ENCODE data around the gene ABCA9. TPM values are rescaled to one million over a fixed set of nuclear protein-coding genes. Genes with fewer than 3 reads are reported as not detected.

ABCA9 gene
- total and polyA plus RNA-seq, 8 donors, result 2.4 to 11.0 (median 7.6) TPM

DNA sequence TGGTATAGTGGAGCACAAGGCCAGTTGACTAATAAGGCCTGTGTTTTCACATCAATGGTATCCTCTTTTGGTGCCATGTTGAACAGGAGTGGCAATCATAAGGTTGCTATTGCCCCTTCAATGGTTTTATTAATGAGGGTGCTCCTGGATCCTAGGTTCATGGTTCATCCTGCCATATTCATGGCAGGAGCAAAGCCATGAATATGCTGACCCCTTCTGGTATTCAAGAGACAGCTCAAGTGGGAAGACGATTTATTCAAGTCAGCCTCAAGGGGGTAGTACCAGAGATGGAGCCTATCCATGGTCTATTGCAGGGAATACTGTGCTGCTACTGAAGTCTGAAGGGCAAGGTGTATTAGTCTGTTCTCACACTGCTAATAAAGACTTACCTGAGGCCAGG lies 2.6 kb downstream of the ABCA9 start:
- Histone ChIP-seq H3K4me3 (no peak overlapping the region), H3K36me3 (no peaks in the 10 kb centered on the region), H3K27me3 (no peaks in the 10 kb centered on the region), H3K4me1 (no peaks in the 10 kb centered on the region), H3K9me3 (no peaks in the 10 kb centered on the region), H3K27ac (no peak overlapping the region)
- DNase-seq, result no peak
- ATAC-seq, result no peak
- intact Hi-C loops (cut with DNase I), result no loop called here
- TF ChIP-seq, protein P1, sequence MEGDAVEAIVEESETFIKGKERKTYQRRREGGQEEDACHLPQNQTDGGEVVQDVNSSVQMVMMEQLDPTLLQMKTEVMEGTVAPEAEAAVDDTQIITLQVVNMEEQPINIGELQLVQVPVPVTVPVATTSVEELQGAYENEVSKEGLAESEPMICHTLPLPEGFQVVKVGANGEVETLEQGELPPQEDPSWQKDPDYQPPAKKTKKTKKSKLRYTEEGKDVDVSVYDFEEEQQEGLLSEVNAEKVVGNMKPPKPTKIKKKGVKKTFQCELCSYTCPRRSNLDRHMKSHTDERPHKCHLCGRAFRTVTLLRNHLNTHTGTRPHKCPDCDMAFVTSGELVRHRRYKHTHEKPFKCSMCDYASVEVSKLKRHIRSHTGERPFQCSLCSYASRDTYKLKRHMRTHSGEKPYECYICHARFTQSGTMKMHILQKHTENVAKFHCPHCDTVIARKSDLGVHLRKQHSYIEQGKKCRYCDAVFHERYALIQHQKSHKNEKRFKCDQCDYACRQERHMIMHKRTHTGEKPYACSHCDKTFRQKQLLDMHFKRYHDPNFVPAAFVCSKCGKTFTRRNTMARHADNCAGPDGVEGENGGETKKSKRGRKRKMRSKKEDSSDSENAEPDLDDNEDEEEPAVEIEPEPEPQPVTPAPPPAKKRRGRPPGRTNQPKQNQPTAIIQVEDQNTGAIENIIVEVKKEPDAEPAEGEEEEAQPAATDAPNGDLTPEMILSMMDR (IDR thresholded peaks at IDR 0.05), result no peak

DNA sequence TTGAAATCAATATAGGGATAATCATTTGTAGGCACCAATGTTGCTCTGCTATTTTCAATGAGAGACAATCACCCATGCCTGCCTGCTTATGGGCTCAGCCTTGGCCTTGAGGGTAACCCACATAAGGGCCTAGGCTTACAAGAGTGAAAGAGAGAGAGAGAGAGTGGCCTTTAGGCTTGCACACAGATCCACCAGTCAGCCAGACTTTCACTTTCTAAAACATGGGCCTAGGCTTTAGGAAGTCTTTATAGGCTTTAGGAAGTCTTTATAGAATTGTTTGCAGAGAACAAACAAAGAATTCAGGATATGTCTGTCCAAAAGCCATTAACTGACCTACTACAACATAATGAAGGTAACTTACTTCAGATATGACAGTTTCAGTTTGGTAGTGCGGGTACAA lies 3.4 kb downstream of the ABCA9 start:
- DNase-seq (no peak), ATAC-seq (no peak)
- TF ChIP-seq, protein P1 (IDR thresholded peaks at IDR 0.05), result no peak
- intact Hi-C loops (cut with DNase I), result no loop called here
- Histone ChIP-seq H3K4me1 (no peaks in the 10 kb centered on the region), H3K27ac (no peak overlapping the region), H3K36me3 (no peaks in the 10 kb centered on the region), H3K4me3 (no peak overlapping the region), H3K9me3 (no peaks in the 10 kb centered on the region), H3K27me3 (no peaks in the 10 kb centered on the region)

DNA sequence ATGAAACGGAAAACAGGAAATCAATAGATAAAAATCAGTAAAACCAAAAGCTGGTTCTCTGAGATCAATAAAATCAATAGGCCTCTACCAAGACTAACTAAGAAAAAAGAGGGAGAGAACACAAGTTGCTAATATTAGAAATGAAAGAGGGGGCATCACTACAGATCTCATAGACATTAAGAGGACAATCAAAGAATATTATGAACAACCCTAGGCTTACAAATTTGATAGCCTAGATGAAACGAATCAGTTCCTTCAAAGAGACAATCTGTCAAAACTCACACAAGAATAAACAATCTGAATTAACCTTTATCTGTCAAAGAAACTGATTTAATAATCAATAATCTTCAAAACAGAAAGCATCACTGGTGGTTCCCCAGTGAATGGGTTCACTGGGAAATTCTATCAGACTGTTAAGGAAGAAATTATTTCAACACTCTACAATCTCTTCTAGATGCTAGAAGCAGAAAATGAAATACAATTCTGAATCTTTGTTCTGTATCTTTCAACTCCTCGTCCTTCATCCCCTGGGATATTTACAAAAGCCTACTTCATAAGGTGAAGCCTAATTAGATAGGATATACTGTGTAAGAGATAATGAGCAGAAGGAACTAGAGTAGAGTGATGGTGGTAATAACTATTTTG lies 4.4 kb downstream of the ABCA9 start:
- TF ChIP-seq, protein P1 (IDR thresholded peaks at IDR 0.05), result no peak
- DNase-seq (no peak), ATAC-seq (no peak)
- Histone ChIP-seq H3K9me3 (no peaks in the 10 kb centered on the region), H3K27me3 (no peaks in the 10 kb centered on the region), H3K36me3 (no peaks in the 10 kb centered on the region), H3K27ac (no peak overlapping the region), H3K4me1 (no peaks in the 10 kb centered on the region), H3K4me3 (no peak overlapping the region)
- intact Hi-C loops (cut with DNase I), result no loop called here

DNA sequence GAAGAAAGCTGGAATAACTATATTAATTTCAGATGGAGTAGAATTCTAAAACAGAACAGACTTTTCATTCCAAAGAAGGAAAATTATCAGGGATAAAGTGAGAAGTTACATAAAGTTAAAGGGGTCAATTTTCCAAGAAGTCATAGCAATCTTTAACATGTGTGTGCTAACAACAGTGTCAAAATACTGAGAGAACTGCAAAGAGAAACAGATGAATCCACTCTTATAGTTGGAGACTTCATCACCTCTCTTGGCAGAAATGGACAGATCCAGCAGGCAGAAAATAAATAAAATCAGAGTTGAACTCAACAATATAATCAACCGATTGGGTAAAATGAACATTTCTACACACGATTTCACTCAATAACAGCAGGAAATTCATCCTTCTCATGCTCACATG lies 5.4 kb downstream of the ABCA9 start:
- H3K27ac ChIP-seq, result no peak overlapping the region
- DNase-seq (no peak), ATAC-seq (no peak)
- H3K36me3 ChIP-seq, result no peaks in the 10 kb centered on the region
- H3K27me3 ChIP-seq, result no peaks in the 10 kb centered on the region
- H3K9me3 ChIP-seq, result no peaks in the 10 kb centered on the region
- intact Hi-C loops (cut with DNase I), result no loop called here
- TF ChIP-seq, protein P1 (IDR thresholded peaks at IDR 0.05), result no peak
- no peaks in the 10 kb centered on the region for H3K4me1 ChIP-seq
- no peak overlapping the region for H3K4me3 ChIP-seq

DNA sequence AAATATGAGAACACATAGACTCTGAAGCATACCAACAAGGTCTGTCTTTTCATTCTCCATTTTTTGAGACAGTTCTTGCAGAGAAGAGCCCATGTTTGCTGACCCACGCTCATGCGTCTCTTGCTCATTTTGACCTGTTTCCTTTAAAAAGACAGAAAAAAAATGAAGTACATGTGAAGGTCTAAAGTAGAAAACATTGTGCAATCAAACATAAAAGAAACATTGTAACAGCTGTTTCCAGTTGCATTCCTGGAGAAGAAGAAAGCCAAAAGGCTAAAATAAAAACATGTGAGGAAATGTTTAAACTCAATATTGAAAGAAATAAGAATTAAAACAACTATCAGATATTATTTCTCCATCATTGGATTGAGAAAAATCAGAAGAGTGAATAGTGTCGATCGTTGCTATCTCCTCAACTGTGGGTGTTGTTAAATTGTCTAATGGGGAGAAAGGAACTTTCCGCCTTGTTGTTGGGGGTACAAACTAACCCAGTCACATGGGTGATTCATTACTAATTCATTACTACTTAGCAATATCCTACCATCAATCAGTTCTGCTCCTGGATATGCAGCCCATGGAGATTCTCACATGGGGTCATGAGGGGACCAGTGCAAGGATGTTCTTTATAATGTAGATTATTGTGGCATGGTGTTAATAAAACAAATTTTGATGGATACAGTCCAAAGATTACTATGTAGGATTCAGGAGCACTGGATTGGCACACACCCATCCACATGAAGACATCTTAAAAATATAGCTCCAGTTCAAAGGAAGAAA lies 9.5 kb downstream of the ABCA9 start:
- H3K4me3 ChIP-seq, result no peak overlapping the region
- TF ChIP-seq, protein P1 (IDR thresholded peaks at IDR 0.05), result no peak
- ATAC-seq, result no peak
- intact Hi-C loops (cut with DNase I), result no loop called here
- H3K9me3 ChIP-seq, result no peaks in the 10 kb centered on the region
- no peaks in the 10 kb centered on the region for H3K36me3 ChIP-seq
- H3K4me1 ChIP-seq, result peaks cover 0 to 16% of the 10 kb centered on the region in 2 donors
- DNase-seq, result no peak
- H3K27ac ChIP-seq, result peak overlapping the region in 1 of 2 donors; percentile 0
- no peaks in the 10 kb centered on the region for H3K27me3 ChIP-seq
